Renal cortical epithelial cell (primary cell): ENCODE results near the gene RPL4. TPM values are rescaled to one million over a fixed set of nuclear protein-coding genes. Genes with fewer than 3 reads are reported as not detected.
A peak's percentile ranks its signal among the peaks of the same experiment; 100 is the strongest.

Source experiments
- DNase-seq: peaks from one replicate; pipeline ENCODE4 v3.0.0-alpha.2; 2011; ENCODE audit warnings: low read depth
- total RNA-seq: library from RNA; depleted of rRNA; stranded (reverse); fragments of >200 nt; gene quantifications from 2 replicates; pipeline ENCODE4 v1.2.3, GENCODE V29; 2014

The RPL4 gene
- total RNA-seq, 1 donor from 2014 or later = 2,621 TPM

DNA sequence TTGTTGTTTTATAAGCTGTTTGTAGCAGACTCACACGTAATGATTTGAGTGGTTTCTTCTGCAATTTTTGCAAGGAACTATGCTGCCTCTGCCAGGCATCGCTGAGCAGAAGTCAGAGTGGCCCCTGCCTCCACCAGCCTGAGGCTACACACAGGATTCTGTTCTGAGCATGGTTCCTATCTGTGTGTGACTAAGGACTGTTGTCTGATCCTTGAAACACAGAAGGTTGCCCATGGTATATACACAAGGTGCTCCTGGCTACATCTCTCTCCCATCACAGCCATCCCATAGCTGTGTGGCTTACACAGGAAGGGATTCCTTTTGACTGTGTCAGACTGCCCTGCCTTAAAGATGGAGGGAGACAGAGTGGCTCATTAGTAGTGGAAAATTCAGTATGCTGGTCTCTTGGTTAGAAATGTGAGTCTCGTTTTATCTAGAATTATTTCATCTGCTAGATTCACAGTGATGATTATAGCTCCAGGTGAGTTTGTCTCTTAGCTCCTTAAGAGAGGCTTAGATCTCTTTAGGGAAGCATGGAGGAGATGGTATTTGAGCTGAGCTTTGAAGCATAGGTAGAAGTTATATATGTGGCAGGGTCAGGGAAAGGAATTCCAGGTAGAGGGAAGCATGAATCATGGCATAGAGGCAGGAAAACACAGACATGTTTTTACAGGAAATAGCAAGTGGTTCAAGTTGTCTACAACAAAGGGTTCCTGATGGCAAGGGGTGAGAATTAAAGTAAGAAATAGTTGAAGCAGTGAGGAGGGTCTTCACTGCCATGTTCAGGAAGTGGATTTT is 44.6 kb downstream of the RPL4 start:
- peak; percentile 65 for DNase-seq

DNA sequence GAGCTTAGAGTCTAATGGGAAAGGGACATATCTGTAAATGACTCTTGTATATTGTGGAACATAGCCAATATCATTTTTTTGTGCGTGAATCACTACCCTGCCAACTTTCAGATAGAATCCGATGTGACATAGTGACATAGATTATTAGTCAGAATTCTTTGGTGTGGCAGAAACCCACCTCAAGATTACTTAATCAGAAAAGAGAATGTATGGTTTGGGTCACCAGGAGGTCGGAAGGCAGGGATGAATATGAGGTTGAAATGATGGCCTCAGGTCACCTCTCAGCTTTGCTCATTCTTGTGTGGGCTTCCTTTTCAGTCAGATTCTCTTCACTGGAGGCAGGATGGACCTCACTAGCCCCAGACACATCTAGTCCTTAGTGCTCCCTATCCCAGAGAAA is 48.4 kb downstream of the RPL4 start:
- DNase-seq = no peak

DNA sequence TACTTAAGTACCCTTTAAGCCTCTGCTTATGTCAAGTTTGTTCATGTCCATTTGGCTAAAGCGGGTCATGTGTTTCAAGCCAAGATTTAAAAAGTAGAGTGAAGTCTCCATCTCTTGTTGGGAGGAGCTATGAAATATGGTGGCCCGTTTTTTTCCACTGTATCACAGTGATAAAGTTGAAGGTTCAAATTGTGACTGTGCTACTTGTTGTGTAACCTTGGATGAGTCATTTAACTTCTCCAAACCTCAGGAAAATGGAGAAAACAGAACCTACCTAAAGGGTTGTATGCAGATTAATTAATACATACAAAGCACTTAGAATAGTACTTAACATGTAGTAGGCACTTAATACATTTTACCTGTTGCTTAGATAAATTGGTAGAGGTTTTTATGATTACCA is 50.5 kb downstream of the RPL4 start:
- peak; percentile 40 for DNase-seq

DNA sequence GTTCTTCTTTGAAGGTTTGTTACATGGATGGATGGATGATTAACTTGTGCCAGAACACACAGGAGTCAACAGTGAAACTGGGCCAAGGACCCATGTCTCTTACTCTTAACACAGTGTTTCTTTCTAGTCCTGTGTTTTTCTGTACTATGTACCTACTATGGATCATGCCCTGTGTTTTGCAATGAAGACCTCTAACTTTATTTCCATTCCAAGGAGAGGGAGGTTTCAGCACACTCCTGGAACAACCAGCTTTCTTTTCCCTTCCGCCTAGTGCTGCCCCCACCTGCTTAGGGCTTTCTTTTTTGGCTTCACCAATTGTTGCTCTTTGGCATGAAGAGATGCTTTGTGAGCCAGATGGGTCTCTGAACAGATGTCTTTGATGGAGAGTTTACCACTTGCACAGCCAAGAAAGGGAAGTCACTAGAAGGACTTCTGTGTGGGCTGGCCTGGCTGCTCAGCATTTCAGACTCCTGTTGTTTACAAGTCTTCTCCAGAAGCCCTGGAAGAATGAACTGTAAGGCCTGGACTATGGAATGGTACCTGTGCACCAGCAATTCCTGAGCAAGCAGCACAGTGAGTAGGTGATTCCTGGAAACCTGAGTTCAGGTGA is 51.6 kb downstream of the RPL4 start:
- DNase-seq = peak; percentile 16

DNA sequence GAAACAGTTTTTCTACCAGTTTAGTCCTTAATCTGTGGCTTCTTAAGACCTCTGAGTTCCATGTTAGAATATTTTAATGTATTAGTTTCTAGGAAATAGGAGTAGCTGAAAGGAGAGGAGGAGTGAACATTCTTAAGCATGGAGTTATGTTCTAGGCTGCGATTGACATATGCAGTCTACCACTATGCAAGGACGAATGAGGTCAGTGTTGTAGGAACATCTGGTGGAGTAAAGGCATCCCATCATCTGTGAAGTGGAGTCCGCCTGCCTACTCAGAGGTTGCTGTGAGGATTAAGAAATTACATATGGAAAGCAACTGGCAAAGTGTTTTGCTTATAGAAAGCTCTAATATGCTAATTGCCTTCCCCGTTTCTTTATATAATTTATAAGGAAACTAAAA is 52.2 kb downstream of the RPL4 start:
- DNase-seq = no peak

Other genes starting within 250 kb of the RPL4 start
- gene DIS3L, start 211.3 kb downstream of the RPL4 start, total RNA-seq = 16.1 and 30.1 TPM in 2 replicates
- 8.7 and 9.4 TPM in 2 replicates for gene TIPIN, start 148.2 kb downstream of the RPL4 start, total RNA-seq
- gene MAP2K1, start 117.9 kb downstream of the RPL4 start, total RNA-seq = 53.3 and 63.9 TPM in 2 replicates
- gene SNAPC5, start 7.1 kb downstream of the RPL4 start, total RNA-seq = 27.1 and 42.3 TPM in 2 replicates
- gene ZWILCH, start 471 bp upstream of the RPL4 start, total RNA-seq = 9.7 and 18.9 TPM in 2 replicates
- 0.35 and 0.50 TPM in 2 replicates for gene LCTL, start 61.1 kb upstream of the RPL4 start, total RNA-seq
- gene SMAD6, start 197.4 kb upstream of the RPL4 start, total RNA-seq = 2.6 and 20.8 TPM in 2 replicates